HT-29 (cell line): ENCODE measurements around the gene ZNF710. TPM values are rescaled to one million over a fixed set of nuclear protein-coding genes. Genes with fewer than 3 reads are reported as not detected.
"Not testable (repeated sequence)": the region's sequence is repeated elsewhere in the genome, so short reads cannot be mapped to it uniquely, and the experiment has no call there.

Source experiments
- DNase-seq: peaks from one replicate; pipeline ENCODE4 v3.0.0-alpha.2; 2015; ENCODE audit warnings: low spot score
- total RNA-seq: library from RNA; depleted of rRNA; stranded (reverse); fragments of >200 nt; shearing (Covaris generic); gene quantifications from 2 replicates; pipeline ENCODE4 v1.2.3, GENCODE V29; 2014; rRNA removed

Gene ZNF710, protein sequence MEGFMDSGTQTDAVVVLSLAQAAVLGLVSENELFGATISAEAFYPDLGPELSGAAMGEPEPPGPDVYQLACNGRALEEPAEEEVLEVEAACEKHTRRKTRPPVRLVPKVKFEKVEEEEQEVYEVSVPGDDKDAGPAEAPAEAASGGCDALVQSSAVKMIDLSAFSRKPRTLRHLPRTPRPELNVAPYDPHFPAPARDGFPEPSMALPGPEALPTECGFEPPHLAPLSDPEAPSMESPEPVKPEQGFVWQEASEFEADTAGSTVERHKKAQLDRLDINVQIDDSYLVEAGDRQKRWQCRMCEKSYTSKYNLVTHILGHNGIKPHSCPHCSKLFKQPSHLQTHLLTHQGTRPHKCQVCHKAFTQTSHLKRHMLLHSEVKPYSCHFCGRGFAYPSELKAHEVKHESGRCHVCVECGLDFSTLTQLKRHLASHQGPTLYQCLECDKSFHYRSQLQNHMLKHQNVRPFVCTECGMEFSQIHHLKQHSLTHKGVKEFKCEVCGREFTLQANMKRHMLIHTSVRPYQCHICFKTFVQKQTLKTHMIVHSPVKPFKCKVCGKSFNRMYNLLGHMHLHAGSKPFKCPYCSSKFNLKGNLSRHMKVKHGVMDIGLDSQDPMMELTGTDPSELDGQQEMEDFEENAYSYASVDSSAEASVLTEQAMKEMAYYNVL
- 47.3 and 66.9 TPM in 2 replicates for total RNA-seq

DNA sequence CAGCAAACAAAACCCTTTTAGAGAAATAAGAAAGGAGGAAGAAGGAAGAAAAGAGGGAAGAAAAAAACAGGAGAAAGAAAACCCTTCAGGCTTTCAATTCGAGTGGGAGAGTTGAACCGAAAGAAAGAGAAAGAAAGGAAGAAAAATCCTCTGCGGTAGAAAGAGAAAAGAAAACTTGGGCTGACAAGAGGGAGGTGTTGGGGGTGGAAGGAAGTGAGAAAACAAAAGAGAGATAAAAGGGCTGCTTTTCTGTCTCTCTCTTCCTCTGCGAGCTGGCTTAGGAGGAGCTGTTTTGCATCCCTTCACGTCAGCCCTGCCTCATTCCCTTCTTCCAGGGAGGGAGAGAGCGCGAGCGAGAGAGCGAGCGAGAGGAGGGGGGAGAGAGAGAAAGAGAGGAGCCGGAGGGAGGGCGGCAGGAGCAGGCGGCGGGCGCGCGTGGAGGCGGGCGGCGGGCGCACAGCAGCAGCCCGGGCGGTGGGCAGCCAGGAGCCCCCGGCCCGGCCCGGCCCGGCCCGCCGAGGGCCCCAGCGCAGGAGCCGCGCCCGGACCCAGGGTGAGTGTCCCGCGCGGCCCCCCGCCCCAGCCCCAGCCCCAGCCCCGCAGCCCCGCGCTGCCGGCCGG, at the start of gene ZNF710:
Gene ZNF710 (plus strand): TSS at position 263 of the 621 bp plus-strand sequence. CDS start 65,814 bp downstream, outside the sequence.
- peak; percentile 65 for DNase-seq

DNA sequence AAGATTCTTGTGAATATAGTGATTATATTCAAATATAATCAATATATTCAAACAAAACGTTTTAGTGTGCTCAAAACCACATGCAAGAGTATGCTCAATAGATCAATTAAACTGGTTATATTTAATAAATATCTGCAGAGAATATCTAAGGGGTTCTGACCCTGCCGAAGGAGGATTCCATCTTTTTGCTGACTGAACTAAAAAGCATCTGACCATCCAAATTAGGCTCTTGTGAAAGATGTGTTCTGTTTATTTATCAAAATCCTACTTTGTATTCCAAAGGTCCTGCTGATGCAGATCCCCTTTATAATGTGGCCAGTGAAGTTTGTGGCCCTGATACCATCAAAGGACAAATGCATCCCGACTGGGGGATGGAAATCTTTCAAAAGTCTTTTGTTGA, 46.6 kb upstream of the ZNF710 start:
- DNase-seq = no peak

DNA sequence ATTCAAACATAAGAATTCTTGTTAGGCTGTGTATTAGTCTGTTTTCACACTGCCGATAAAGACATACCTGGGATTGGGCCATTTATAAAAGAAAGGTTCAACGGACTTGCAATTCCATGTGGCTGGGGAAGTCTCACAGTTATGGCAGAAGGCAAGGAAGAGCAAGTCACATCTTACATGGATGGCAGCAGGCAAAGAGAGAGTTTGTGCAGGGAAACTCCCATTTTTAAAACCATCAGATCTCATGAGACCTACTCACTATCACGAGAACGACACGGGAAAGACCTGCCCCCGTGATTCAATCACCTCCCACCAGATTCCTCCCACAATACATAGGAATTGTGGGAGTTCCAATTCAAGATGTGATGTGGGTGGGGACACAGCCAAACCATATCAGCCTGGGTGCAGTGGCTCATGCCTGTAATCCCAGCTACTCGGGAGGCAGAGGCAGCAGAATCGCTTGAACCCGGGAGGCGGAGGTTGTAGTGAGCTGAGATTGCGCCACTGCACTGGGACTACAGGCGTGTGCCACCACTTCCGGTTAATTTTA, 45.6 kb upstream of the ZNF710 start:
- DNase-seq = not testable (repeated sequence)

GRCh38 chr15:89958107-89958805, 42.9 kb upstream of the ZNF710 start:
- peak; percentile 25 for DNase-seq

GRCh38 chr15:89963301-89964231, 37.6 kb upstream of the ZNF710 start:
- no peak for DNase-seq

DNA sequence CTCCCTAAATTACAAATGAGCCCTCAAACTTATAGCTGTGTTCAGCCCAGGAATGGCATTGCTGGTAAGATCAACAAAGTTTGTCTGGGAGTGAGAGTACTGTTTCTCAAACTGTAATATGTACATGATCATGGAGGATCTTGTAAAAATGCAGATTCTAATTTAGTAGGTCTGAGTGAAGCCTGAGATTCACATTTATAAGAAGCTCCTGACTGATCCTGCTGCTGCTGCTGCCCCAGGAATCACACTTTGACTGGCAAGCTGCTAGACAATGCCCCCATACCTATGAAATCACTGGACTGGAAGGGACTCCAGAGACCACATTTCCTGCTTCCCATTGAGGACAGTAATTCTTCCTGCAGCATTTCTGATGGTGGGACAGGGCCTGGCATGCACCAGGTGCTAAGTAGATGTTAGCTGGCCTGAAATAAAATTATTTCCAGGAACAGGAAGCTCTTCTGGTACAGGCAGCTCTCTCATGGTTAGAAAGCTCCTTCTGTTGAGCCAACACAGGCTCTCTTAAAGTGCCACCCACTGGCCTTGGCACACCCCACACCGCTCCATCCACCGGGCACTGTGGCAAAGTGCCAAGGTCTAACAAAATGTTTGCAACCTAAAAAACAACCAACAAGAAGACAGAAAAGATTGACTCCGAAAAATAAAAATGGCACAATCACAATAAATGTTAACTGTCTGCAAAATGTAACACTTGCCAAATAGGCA, 36.7 kb upstream of the ZNF710 start:
- no peak for DNase-seq

GRCh38 chr15:89967881-89968280, 33.2 kb upstream of the ZNF710 start:
- no peak for DNase-seq

- peak; percentile 89 for DNase-seq
Measured at GRCh38 chr15:89971592-89971997, 29.5 kb upstream of the ZNF710 start.

DNA sequence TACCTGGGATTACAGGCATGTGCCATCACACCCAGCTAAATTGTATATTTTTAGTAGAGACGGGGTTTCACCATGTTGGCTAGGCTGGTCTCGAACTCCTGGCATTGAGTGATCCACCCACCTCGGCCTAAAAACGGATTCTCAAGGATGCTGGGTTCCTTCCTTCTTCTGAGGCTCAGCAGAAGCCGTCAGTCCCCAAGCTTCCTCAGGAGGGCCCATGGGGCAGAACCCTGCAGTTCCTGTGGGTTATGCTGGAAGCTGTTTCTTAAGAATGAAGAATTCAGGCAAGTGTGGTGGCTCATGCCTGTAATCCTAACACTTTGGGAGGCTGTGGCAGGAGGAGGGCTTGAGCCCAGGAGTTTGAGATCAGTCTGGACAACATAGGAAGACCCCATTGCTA, 29.0 kb upstream of the ZNF710 start:
- no peak for DNase-seq

DNA sequence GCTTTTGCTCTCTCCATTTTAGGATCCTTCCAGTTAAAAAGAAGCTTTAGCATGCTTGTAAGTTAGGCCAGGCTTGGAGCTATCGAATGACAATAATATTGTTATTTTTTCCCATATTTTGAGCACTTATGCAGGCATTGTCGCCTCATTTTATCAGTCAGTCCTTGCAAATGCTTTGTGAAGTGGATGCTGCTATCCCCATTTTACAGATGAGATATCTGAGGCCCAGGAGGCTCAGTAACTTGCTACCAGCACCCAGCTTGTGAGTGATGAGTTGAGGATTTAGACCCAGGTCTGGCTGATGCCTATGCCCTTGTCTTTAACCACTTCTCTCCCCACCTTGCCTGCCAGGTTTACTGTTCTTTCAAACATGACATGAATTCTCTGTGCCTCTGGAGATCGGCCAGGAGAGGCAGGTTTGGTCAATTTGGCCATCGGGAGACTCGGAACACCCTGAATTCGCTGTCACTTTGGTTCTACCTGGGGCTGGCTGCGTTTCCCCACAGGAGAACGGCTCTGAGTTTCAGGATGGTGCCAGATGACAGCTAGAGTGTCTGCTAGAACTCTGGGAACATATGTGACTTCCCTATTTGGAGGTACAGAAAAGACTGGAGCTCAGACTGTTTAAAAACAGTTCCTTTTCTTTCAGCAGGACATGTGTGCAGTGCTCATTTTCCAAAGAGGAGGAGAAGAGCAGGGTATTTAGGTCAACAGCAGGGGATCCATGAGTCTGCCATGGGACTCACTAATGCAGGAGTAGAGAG, 25.5 kb upstream of the ZNF710 start:
- no peak for DNase-seq

GRCh38 chr15:89976246-89976600, 24.9 kb upstream of the ZNF710 start:
- DNase-seq = no peak

DNA sequence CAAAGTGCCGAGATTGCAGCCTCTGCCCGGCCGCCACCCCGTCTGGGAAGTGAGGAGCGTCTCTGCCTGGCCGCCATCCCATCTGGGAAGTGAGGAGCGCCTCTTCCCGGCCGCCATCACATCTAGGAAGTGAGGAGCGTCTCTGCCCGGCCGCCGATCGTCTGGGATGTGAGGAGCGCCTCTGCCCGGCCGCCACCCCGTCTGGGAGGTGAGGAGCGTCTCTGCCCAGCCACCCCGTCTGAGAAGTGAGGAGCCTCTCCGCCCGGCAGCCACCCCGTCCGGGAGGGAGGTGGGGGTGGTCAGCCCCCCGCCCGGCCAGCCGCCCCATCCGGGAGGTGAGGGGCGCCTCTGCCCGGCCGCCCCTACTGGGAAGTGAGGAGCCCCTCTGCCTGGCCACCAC, 23.3 kb upstream of the ZNF710 start:
- not testable (repeated sequence) for DNase-seq

- DNase-seq = peak; percentile 21
Measured at GRCh38 chr15:89978914-89979313, 22.2 kb upstream of the ZNF710 start.

DNA sequence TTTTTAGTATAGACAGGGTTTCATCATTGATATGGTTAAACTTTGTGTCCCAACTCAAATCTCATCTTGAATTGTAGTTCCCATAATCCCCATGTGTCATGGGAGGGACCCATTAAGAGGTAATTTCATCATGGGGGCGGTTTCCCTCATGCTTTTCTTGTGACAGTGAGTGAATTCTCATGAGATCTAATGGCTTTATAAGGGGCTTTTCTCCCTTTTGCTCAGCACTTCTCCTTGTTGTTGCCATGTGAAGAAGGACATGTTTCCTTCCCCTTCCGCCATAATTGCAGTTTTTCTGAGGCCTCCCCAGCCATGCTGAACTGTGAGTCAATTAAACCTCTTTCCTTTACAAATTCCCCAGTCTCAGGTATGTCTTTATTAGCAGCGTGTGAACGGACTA, 20.2 kb upstream of the ZNF710 start:
- no peak for DNase-seq

DNA sequence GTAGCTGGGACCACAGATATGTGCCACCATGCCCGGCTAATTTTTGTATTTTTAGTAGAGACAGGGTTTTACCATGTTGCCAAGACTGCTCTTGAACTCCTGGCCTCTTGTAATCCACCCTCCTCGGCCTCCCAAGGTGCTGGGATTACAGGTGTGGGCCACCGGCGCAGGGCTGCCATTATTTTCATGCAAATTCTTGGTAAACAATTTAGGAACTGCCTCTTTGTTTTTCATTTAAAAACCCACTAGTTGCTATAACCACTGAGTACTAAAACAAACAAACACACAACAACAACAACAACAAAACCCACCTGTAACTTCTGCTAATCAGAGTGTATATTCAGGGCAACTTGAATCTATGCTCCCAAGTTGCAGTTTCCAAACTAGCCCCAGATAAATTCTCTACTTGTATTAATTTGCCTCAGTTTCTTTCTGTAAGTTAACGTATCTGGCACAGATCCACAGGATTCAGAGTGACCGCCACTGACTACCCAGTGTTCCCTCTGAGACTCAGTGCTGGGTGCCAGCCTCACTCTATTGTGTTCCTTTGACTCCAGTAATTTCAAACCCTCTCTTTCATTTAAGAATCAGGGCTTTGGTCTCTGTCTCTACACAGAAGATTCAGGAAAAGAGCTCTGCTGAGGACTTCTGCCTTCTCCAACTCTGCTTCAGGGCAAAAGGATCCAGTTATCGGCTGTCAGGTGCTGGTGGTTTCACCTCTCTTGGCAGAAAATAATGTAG, 18.6 kb upstream of the ZNF710 start:
- no peak for DNase-seq

DNA sequence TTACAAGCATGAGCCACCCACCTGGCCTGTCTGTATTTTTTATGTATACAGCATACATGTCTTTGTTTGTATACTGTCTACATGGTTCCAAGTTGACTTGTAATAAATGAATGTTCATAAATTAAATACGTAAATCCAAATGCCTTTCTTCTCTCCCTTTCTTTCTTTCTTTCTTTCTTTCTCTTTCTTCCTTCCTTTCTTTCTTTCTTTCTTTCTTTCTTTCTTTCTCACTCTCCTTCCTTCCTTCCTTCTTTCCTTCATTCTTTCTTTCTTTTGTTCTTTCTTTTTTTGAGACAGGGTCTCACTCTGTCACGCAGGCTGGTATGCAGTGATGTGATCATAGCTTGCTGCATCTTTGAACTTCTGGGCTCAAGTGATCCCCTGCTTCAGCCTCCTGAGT, 17.1 kb upstream of the ZNF710 start:
- DNase-seq = no peak

- DNase-seq = no peak
Measured at GRCh38 chr15:89984421-89985010, 16.6 kb upstream of the ZNF710 start.

- no peak for DNase-seq
Measured at GRCh38 chr15:89985111-89985510, 16.0 kb upstream of the ZNF710 start.
